Measurements from ENCODE around the gene SPINDOC.
"Not testable (repeated sequence)": the region's sequence is repeated elsewhere in the genome, so short reads cannot be mapped to it uniquely, and the experiment has no call there.

Gene SPINDOC

GRCh38 chr11:63858628-63859550 is 45.6 kb downstream of the SPINDOC start:
- DNase-seq = no peak

- no peak for DNase-seq
Observed at GRCh38 chr11:63862923-63863322, 49.7 kb downstream of the SPINDOC start.

GRCh38 chr11:63863620-63864019 is 50.4 kb downstream of the SPINDOC start:
- not testable (repeated sequence) for DNase-seq

GRCh38 chr11:63866211-63866610 is 53.0 kb downstream of the SPINDOC start:
- no peak for DNase-seq

GRCh38 chr11:63867511-63867910 is 54.3 kb downstream of the SPINDOC start:
- DNase-seq = no peak

- no peak for DNase-seq
Observed at GRCh38 chr11:63868399-63869064, 55.3 kb downstream of the SPINDOC start.

- DNase-seq = no peak
Observed at GRCh38 chr11:63869171-63869591, 55.9 kb downstream of the SPINDOC start.

- DNase-seq = no peak
Observed at GRCh38 chr11:63869683-63870082, 56.4 kb downstream of the SPINDOC start.

- DNase-seq = no peak
Observed at GRCh38 chr11:63870351-63871140, 57.3 kb downstream of the SPINDOC start.

- DNase-seq = peak in 1 of 2 experiments; percentile 44
Observed at GRCh38 chr11:63871962-63872799, 58.9 kb downstream of the SPINDOC start.

- no peak for DNase-seq
Observed at GRCh38 chr11:63872800-63873197, 59.5 kb downstream of the SPINDOC start.

GRCh38 chr11:63873311-63873710 is 60.1 kb downstream of the SPINDOC start:
- DNase-seq = no peak

- no peak for DNase-seq
Observed at GRCh38 chr11:63874511-63874910, 61.3 kb downstream of the SPINDOC start.

- DNase-seq = no peak
Observed at GRCh38 chr11:63875506-63876065, 62.3 kb downstream of the SPINDOC start.

GRCh38 chr11:63876616-63877015 is 63.4 kb downstream of the SPINDOC start:
- no peak for DNase-seq
